Upper lobe of left lung (tissue), 4 donors: ENCODE measurements around the gene BTRC.

ENCODE experiments used
- POLR2AphosphoS5 ChIP-seq, 2 donors: sonication (generic); formaldehyde crosslinking; IDR thresholded peaks; one replicate each; pipeline ENCODE4 v1.5.1; 2017; ENCODE audit warnings: antibody characterized with exemption in 2 of 2
- TF ChIP-seq, protein P1 (sequence below), 6 experiments: fragments of 450-650 bp in 4 of 6; fragments of 200-600 bp in 2 of 6; sonication (generic) in 2 of 6; IDR thresholded peaks; one replicate each; pipeline ENCODE4 v1.5.1; 2016 to 2019; ENCODE audit warnings: antibody characterized with exemption in 6 of 6

DNA sequence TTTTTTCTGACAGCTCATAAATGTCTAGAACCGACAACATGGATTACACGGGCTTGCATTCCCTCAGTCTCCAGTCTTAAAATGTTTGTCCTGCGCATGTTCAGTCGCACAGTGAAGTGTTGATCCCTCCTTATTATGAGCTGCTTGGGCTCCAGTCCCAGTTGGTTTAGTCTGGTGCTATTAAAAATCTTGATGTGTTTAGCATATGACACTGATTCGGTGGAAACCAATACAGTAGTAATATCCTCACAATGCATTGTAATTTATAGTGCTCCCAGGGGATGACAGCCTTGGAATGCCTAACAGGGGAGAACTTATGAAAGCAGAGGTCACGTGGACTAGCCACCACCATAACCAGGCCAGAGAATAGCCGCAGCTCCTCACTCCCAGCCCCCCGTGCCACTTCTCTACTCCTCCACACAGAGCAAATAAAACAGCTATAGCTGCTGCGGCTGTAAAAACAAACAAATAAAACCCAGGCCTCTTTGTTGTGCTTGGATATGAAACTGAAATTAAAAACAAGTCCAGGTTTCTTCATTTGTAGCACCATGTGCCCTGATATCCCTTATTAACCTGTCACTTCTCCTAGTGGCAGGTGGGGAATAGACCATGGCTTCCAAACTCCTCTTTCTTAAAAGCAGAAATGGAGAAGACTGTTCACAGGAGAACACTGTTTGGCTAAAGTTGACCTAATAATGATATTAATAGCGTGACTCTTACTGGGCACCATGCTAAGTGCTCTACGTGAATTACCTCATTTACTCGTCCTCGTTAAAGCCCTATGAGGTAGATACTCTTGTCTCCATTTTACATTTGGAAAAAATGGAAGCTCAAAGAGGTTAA, 241.8 kb downstream of the BTRC start:
- TF ChIP-seq, protein P1, sequence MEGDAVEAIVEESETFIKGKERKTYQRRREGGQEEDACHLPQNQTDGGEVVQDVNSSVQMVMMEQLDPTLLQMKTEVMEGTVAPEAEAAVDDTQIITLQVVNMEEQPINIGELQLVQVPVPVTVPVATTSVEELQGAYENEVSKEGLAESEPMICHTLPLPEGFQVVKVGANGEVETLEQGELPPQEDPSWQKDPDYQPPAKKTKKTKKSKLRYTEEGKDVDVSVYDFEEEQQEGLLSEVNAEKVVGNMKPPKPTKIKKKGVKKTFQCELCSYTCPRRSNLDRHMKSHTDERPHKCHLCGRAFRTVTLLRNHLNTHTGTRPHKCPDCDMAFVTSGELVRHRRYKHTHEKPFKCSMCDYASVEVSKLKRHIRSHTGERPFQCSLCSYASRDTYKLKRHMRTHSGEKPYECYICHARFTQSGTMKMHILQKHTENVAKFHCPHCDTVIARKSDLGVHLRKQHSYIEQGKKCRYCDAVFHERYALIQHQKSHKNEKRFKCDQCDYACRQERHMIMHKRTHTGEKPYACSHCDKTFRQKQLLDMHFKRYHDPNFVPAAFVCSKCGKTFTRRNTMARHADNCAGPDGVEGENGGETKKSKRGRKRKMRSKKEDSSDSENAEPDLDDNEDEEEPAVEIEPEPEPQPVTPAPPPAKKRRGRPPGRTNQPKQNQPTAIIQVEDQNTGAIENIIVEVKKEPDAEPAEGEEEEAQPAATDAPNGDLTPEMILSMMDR (IDR thresholded peaks at IDR 0.05), result no peak
- no peak for TF ChIP-seq POLR2AphosphoS5 (IDR thresholded peaks at IDR 0.05)
